ENCODE data around the gene KIF25. TPM values are rescaled to one million over a fixed set of nuclear protein-coding genes. Genes with fewer than 3 reads are reported as not detected.
A peak's percentile ranks its signal among the peaks of the same experiment; 100 is the strongest.

The KIF25 gene
- total RNA-seq, 1 experiment from 2014 or later, result 0.28 TPM

DNA sequence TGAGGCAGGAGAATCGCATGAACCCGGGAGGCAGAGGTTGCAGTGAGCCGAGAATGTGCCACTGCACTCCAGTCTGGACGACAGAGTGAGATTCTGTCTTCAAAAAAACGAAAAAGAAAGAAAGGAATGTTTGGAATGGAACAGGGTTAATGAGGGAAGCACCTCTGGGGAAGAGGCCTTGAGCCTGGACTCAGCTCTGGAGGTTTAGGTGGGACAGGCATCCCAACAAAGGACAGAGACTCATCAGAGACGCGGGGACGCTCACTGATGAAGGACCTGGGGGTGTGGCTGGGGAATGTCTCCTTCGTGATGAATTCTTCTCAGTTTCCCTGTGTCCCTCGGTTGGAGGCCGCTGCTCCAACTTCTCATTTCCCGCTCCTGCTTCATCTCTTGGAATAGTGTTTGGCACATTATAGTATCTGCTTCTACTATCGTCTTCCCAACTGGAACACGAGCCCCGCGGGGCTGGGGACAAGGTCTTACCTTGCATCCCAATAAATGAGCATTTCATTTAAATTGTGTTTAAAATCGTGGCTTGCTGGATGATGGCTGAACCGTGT, 27.6 kb downstream of the KIF25 start:
- Mint-ChIP-seq H3K4me3 (no peak overlapping the region), H3K4me1 (peaks cover 15% of the 10 kb centered on the region), H3K27ac (no peak overlapping the region), H3K36me3 (no peaks in the 10 kb centered on the region), H3K9me3 (no peaks in the 10 kb centered on the region), H3K27me3 (ENCODE audit: low read depth) (no peaks in the 10 kb centered on the region; the same call in 1 of the 2 replicates)
- CTCF ChIA-PET, result no interaction called here
- no peak for DNase-seq (ENCODE audit: low spot score)
- POLR2A ChIA-PET, result no interaction called here
- TF ChIP-seq PREB (CRISPR knock-in tag; IDR thresholded peaks at IDR 0.05; ENCODE audit: borderline replicate concordance) (no peak), USF2 (CRISPR knock-in tag; IDR thresholded peaks at IDR 0.05) (no peak), ZNF423 (CRISPR knock-in tag; IDR thresholded peaks at IDR 0.05) (no peak), FOXJ3 (CRISPR knock-in tag; IDR thresholded peaks at IDR 0.05; ENCODE audit: borderline replicate concordance) (no peak), ZNF263 (CRISPR knock-in tag; IDR thresholded peaks at IDR 0.05; ENCODE audit: low read depth) (no peak), USF1 (CRISPR knock-in tag; IDR thresholded peaks at IDR 0.05) (no peak), NR2C2 (CRISPR knock-in tag; IDR thresholded peaks at IDR 0.05) (no peak), ZNF416 (CRISPR knock-in tag; IDR thresholded peaks at IDR 0.05) (no peak), TCF7 (CRISPR knock-in tag; IDR thresholded peaks at IDR 0.05; ENCODE audit: low read depth) (no peak), HMGXB4 (CRISPR knock-in tag; IDR thresholded peaks at IDR 0.05) (no peak), ETV6 (CRISPR knock-in tag; IDR thresholded peaks at IDR 0.05) (no peak), E2F4 (CRISPR knock-in tag; IDR thresholded peaks at IDR 0.05; ENCODE audit: borderline replicate concordance, low read depth) (no peak), ARID4B (CRISPR knock-in tag; IDR thresholded peaks at IDR 0.05; ENCODE audit: borderline replicate concordance) (no peak), SMAD4 (CRISPR knock-in tag; IDR thresholded peaks at IDR 0.05) (no peak)
- TF ChIP-seq, protein P1, sequence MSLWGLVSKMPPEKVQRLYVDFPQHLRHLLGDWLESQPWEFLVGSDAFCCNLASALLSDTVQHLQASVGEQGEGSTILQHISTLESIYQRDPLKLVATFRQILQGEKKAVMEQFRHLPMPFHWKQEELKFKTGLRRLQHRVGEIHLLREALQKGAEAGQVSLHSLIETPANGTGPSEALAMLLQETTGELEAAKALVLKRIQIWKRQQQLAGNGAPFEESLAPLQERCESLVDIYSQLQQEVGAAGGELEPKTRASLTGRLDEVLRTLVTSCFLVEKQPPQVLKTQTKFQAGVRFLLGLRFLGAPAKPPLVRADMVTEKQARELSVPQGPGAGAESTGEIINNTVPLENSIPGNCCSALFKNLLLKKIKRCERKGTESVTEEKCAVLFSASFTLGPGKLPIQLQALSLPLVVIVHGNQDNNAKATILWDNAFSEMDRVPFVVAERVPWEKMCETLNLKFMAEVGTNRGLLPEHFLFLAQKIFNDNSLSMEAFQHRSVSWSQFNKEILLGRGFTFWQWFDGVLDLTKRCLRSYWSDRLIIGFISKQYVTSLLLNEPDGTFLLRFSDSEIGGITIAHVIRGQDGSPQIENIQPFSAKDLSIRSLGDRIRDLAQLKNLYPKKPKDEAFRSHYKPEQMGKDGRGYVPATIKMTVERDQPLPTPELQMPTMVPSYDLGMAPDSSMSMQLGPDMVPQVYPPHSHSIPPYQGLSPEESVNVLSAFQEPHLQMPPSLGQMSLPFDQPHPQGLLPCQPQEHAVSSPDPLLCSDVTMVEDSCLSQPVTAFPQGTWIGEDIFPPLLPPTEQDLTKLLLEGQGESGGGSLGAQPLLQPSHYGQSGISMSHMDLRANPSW (CRISPR knock-in tag; conservative IDR thresholded peaks at IDR 0.05; ENCODE audit: low read depth), result no peak
- TF ChIP-seq, protein P2, sequence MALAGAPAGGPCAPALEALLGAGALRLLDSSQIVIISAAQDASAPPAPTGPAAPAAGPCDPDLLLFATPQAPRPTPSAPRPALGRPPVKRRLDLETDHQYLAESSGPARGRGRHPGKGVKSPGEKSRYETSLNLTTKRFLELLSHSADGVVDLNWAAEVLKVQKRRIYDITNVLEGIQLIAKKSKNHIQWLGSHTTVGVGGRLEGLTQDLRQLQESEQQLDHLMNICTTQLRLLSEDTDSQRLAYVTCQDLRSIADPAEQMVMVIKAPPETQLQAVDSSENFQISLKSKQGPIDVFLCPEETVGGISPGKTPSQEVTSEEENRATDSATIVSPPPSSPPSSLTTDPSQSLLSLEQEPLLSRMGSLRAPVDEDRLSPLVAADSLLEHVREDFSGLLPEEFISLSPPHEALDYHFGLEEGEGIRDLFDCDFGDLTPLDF (CRISPR knock-in tag; IDR thresholded peaks at IDR 0.05), result no peak
- ATAC-seq, result peak; percentile 39; the same call in 1 of the 2 replicates

Measured in WTC11 (cell line).